Heart left ventricle (tissue), 13 donors: ENCODE data around the gene FPR1.

Experiments
- POLR2A ChIP-seq, 2 donors: fragments of 450-650 bp; IDR thresholded peaks; one replicate each; pipeline ENCODE4 v1.6.1; 2017; ENCODE audit warnings: antibody characterized with exemption in 2 of 2, mild to moderate bottlenecking in 2 of 2, moderate library complexity in 2 of 2
- TF ChIP-seq, protein P1 (sequence below), 12 donors: fragments of 200-600 bp; sonication (generic) in 4 of 12; IDR thresholded peaks; one replicate each; pipeline versions ENCODE4 v1.5.0 to v1.8.0; 2018 to 2022; ENCODE audit warnings: antibody characterized with exemption in 12 of 12, mild to moderate bottlenecking in 5 of 12
- donor health status: ischemic (EF 13 %, LVEDD 7.1; RV severe dilation, severe dysfunction).
- donor health status: DM: no; HTN: yes; CAD: no.
- donor health status: DM: no; HTN: no; CAD: no.
- donor health status: ischemic (EF 25% LVEDD 6.9; RV normal size, moderate dysfunction).
- donor health status: ischemic (EF 25% LVEDD 5.7; RV mildly dilated, moderate dysfunction).
- donor health status: ischemic (EF 35%, LVEDD 5.7; RV mildly dilated, moderate dysfunction).
- donor health status: nonischemic (EF 11% LVEDD 7.7; RV severe dilation, severe dysfunction).
- donor health status: DM: yes; HTN: yes; CAD: no.
- donor health status: PGD.
- donor health status: ischemic (EF 29% LVEDD 5.4; RV normal size, mild dysfunction).
- donor health status: nonischemic (EF 23%, LVEDD 6.1; RV moderate dilation, normal function).

DNA sequence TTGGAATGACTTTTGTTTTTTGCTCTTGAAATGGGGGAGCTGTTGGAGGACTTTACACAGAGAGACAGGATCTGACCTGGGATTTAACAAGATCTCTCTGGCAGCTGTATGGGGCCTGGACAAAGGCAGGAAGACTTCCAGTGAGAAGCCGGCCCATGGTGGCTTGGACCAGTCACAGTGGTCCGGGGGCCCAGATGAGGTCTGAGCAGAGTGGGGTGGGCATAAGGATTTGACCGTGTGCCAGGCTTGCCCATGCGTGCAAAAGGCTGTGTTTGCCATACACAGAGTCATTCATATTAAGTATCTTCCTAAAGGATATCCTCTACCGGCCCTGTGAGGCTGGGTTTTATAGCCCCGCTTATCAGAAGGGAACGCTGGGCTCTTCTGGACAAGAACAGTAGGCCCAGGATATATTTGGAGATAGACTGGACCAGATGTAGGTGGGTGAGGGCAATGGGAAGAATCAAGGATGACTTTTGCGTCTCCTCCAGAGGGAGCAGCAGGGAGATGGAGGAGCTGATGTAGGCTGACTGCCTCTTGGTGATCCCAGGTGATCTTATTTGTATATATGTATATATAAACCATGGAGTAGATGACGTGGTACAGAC is 54.4 kb downstream of the FPR1 start:
- TF ChIP-seq, protein P1, sequence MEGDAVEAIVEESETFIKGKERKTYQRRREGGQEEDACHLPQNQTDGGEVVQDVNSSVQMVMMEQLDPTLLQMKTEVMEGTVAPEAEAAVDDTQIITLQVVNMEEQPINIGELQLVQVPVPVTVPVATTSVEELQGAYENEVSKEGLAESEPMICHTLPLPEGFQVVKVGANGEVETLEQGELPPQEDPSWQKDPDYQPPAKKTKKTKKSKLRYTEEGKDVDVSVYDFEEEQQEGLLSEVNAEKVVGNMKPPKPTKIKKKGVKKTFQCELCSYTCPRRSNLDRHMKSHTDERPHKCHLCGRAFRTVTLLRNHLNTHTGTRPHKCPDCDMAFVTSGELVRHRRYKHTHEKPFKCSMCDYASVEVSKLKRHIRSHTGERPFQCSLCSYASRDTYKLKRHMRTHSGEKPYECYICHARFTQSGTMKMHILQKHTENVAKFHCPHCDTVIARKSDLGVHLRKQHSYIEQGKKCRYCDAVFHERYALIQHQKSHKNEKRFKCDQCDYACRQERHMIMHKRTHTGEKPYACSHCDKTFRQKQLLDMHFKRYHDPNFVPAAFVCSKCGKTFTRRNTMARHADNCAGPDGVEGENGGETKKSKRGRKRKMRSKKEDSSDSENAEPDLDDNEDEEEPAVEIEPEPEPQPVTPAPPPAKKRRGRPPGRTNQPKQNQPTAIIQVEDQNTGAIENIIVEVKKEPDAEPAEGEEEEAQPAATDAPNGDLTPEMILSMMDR (IDR thresholded peaks at IDR 0.05), result no peak
- TF ChIP-seq POLR2A (IDR thresholded peaks at IDR 0.05), result no peak
